ENCODE data around the gene PPP3CA. TPM values are rescaled to one million over a fixed set of nuclear protein-coding genes. Genes with fewer than 3 reads are reported as not detected.

Gene PPP3CA
- total and polyA plus RNA-seq, 2 of the 8 experiments (the other 6 are each of a cell fraction or from before 2014, with no cell fraction given) = 7.9 to 35.0 TPM

GRCh38 chr4:101033986-101034385 is 313.3 kb downstream of the PPP3CA start (continued):
- TF ChIP-seq CTCF (IDR thresholded peaks at IDR 0.05; ENCODE audit: control extremely low read depth in 1 of 3, insufficient read depth in 1 of 3, low read depth in 1 of 3, low read length in 3 of 3) = peak; percentile 58 to 69 (median 67)
- TF ChIP-seq POU5F1 (IDR thresholded peaks at IDR 0.05; ENCODE audit: low read depth, low read length) = no peak
- TF ChIP-seq POLR2AphosphoS5 (IDR thresholded peaks at IDR 0.05; ENCODE audit: low read depth, low read length) = no peak
- TF ChIP-seq HDAC2 (IDR thresholded peaks at IDR 0.05; ENCODE audit: borderline replicate concordance in 1 of 2, low read depth in 2 of 2, low read length in 2 of 2) = 0 out of 4 replicates have a peak, but pooled peaks of 1 of the 2 experiments have one; percentile 10
- TF ChIP-seq BACH1 (IDR thresholded peaks at IDR 0.05; ENCODE audit: low read length) = no peak
- 0 out of 2 replicates have a peak, but pooled peaks have one; percentile 15 for TF ChIP-seq YY1 (IDR thresholded peaks at IDR 0.05; ENCODE audit: low read depth, low read length)
- TF ChIP-seq RNF2 (IDR thresholded peaks at IDR 0.05; ENCODE audit: borderline replicate concordance, low read depth, low read length, missing control alignments, poor library complexity, severe bottlenecking) = no peak
- TF ChIP-seq BCL11A (IDR thresholded peaks at IDR 0.05; ENCODE audit: low read depth in 2 of 2, low read length in 2 of 2) = no peak
- TF ChIP-seq JUND (IDR thresholded peaks at IDR 0.05; ENCODE audit: low read length) = no peak
- no peak for TF ChIP-seq ZNF274 (IDR thresholded peaks at IDR 0.05; ENCODE audit: borderline replicate concordance, extremely low read depth, low read length)
- TF ChIP-seq SP2 (IDR thresholded peaks at IDR 0.05; ENCODE audit: low read length) = no peak
- no peak for TF ChIP-seq SIX5 (IDR thresholded peaks at IDR 0.05; ENCODE audit: low read depth, low read length)
- no peak for TF ChIP-seq TEAD4 (IDR thresholded peaks at IDR 0.05; ENCODE audit: low read depth, low read length)
- no peak for TF ChIP-seq TAF7 (optimal IDR thresholded peaks at IDR 0.05; ENCODE audit: borderline replicate concordance, low read depth, low read length)
- TF ChIP-seq KDM1A (IDR thresholded peaks at IDR 0.05; ENCODE audit: borderline replicate concordance, low read length) = no peak
- TF ChIP-seq NRF1 (IDR thresholded peaks at IDR 0.05; ENCODE audit: low read depth, low read length) = no peak
- TF ChIP-seq CREB1 (IDR thresholded peaks at IDR 0.05) = no peak
- TF ChIP-seq JUN (IDR thresholded peaks at IDR 0.05; ENCODE audit: low read depth, low read length) = no peak

Measured in H1 (cell line).